Measurements from ENCODE around the gene SUFU.
"Not testable (repeated sequence)": the region's sequence is repeated elsewhere in the genome, so short reads cannot be mapped to it uniquely, and the experiment has no call there.

SUFU gene

DNA sequence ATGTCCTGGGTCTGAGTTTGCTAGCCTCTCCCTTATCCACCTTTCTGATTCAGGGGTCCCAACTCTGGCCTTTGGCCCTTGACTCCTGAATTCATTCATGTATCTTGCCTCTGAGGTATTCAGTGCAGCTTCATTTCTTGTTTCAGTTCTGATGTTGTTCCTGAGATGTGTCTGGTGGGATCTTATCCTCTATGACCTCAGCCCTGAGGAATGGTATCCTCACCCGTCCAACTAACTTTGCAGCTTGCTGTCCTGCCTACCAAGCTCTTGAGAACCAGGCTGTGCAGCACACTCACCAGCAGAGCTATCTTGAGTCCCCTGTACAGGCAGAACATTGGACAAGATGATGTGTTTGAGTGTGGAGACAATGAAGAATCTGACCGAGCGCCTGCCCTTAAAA, 13.8 kb downstream of the SUFU start:
- DNase-seq = no peak

- no peak for DNase-seq
Measured at GRCh38 chr10:102519246-102519825, 15.6 kb downstream of the SUFU start.

DNA sequence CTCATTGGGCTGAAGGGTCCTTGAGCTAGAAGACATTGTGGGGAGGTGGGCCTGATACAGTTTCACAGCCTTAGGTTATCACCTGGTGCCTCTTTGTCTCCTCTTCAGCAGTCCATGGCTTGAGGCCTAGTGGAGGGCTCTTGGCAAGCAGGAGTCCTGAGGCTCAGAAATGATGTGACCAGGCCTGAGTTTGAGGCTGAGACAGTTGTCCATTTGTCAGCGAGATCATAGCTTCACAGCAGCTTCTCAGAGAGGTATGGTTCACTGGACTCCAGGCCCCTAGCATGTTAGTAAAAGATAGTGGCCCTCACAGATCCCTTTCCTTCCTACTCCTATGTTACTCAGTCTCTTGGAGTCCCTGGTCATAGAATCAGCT, 19.1 kb downstream of the SUFU start:
- DNase-seq = no peak

DNA sequence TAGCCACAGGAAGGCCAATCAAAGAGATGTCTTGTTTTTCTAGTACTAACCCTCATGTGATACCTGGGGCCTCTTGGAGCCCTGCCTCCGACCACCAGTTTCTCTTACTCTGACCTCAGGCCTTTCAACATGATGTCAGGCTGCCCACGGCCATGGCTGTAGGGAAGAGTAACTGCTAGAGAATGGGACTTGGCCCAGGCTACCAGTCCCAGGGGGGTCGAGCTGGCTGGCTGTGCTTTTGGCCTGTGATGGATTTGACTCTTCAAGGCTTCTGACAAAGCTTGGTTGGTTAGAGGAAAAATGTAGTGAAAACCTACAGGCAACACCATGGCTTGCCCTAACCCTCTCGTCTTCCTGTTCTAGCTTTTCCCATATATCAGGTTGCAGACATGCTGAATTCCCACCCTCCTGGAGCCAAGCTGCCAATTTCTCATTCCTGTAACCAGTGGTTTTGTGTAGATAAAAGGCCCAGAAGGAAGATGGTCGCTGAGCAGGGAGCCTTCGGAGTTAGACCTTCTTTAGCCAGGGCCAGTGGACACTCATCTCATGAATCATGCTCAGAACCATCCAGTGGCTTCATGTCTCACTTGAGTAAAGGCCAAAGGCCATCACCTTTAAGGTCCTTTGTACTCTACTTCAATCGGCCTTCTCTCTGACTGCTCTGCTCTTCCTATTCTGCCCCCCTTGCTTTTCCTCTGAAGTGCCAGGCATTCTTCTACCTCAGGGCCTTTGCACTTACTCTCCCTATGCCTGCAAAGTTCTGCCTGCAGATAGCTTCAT, 19.7 kb downstream of the SUFU start:
- DNase-seq = no peak

GRCh38 chr10:102524746-102525145, 21.0 kb downstream of the SUFU start:
- DNase-seq = no peak

- DNase-seq = no peak
Measured at GRCh38 chr10:102527546-102527945, 23.8 kb downstream of the SUFU start.

DNA sequence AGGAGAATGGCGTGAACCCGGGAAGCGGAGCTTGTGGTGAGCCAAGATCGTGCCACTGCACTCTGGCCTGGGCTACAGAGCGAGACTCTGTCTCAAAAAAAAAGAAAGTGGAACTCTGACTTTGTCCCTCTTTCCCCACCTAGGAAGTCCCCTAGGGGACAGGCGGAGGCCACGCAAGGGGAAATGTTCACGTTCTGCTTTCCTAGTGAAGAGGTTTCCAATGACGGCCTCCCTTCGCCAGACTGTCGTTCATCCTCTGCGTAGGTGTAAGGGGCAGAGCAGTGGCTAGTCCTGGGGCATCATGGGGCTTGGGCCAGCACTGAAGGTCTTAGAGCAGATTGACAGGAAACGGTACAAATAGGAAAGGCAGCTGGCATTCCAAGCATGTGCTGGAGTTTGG, 30.6 kb downstream of the SUFU start:
- no peak for DNase-seq

DNA sequence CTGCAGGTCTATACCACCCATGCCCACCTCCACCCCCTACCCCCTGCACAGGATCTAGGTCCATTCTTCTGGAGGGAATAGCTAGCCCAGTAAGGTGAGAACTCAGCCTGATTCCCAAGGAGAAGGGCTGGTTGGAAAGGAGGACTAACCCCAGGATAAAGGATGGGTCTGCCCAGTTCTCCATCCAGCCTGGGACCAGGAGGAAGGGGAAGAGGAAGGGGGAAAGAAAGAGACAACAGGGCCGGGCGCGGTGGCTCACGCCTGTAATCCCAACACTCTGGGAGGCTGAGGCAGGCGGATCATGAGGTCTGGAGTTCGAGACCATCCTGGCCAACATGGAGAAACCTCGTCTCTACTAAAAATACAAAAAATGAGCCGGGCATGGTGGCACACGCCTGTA, 31.2 kb downstream of the SUFU start:
- not testable (repeated sequence) for DNase-seq

- DNase-seq = no peak
Measured at GRCh38 chr10:102535481-102536147, 31.8 kb downstream of the SUFU start.

DNA sequence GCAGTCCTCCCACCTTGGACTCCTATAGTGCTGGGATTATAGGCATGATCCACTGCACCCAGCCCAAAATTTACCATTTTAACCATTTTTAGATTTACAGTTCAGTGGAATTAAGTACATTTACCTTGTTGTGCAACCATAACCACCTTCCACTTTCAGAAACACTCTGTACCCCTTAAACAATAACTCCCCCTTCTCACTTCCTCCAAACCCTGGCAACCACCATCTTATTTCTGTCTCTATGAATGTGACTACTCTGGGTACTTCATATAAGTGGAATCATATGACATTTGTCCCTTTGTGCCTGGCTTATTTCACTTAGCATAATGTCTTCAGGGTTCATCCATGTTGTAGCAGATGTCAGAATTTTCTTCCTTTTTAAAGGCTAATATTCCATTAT, 33.6 kb downstream of the SUFU start:
- no peak for DNase-seq

DNA sequence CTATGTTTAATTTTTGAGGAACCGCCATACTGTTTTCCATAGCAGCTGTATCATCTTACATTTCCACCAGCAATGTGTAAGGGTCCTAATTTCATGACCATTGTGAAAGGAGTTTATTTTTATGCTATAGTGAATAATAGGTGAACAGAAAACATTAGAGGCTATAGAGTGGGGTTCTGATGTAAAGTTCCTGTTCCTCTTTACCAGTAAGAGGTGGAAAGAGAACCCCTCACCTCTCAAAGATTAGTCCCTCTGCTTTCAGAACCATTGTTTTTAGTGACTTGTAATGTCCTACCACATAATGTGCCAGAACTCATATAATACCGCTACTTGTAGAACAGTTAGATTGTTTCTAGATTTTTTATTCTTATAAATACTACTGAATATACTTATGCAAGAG, 34.2 kb downstream of the SUFU start:
- no peak for DNase-seq

GRCh38 chr10:102538811-102539210, 35.0 kb downstream of the SUFU start:
- no peak for DNase-seq

- no peak for DNase-seq
Measured at GRCh38 chr10:102540023-102540422, 36.3 kb downstream of the SUFU start.

- DNase-seq = no peak
Measured at GRCh38 chr10:102542800-102543418, 39.1 kb downstream of the SUFU start.

DNA sequence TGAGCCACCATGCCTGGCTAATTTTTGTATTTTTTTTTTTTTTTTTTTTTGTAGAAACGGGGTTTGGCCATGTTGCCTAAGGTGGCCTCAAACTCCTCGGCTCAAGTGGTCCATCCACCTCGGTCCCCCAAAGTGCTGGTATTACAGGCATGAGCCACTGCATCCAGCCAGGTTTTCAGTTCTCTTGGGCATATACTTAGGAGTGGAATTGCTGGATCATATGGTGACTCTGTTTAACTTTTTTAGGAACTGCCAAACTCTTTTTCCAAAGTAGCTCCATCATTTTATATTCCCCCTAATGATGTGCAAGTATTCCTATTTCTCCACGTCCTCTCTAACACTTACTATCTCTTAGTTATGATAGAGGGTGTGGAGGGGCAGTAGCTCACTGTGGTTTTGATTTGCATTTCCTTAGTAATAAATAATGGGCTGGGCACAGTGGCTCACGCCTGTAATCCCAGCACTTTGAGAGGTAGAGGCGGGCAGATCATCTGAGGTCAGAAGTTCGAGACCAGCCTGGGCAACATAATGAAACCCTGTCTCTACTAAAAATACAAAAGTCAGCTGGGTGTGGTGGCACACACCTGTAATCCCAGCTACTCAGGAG, 41.6 kb downstream of the SUFU start:
- DNase-seq = no peak

DNA sequence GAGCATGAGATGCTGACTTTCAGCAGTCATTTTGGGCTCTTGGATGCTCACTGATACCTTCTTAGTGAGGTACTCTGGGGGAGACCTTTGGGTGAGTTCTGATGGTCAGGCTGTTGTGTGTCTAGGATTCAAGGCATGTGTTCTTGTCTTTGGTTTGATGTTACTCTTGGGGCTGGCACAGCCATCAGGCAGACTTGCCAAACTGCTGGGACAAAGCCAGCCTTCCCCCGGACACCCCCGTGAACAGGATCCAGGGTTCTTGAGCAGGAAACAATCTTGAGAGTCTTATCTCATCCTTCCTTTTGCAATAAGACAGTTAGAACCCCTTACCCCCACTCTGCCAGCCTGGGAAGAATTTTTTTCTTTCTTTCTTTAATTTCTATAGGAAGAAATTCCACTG, 42.2 kb downstream of the SUFU start:
- DNase-seq = no peak

DNA sequence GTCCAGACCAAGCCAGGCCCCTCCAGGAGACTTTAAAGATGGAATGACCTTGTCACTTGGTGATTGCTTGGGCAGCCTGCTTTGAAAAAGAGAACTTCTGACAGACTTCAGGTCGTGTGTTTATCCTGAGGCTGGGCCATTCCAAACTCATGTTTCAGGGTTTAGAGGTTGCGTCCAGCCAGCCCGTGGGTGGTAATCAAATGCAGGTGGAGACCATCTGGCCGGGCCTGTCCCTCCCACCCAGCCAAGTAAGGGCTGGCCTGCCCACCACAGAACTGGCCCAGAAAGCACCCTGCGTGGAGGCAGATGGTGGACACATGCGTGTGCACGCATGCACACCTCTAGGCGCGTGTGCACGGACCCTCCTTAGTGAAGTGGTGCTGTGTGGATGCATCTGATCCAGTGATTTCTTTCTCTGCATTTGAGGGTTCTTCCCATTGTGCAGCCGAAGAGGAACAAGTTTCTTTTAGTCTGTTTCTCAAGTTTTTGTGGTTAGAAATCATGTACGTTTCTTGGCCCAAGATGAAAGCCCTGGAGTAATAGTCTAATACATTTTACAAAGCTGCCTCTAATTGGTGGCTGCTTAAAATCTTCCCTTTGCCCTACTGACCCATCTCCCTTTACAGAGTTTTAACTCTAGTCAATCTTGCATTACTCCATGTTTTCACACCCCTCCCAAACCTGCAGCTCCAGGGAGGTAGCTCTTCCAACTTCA, 43.0 kb downstream of the SUFU start:
- no peak for DNase-seq

DNA sequence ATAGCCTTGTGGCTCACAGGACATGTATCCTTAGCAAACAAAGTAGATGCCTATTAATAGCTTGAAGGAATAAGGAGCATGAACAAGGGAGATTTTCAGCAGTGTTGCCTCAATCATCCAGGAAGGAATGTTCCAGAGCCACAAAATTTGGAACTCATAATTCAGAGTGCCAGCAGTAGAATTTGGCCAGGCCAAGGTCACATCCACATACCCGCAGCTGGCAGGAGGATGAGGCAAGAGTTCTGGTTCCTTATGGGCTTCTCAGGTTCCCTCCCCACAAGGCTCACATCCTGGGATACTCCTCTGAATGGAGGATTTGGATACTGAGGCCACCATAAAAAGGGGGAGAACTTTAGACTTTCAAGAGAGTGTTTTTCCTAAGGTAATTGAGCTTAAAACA, 45.8 kb downstream of the SUFU start:
- DNase-seq = no peak

DNA sequence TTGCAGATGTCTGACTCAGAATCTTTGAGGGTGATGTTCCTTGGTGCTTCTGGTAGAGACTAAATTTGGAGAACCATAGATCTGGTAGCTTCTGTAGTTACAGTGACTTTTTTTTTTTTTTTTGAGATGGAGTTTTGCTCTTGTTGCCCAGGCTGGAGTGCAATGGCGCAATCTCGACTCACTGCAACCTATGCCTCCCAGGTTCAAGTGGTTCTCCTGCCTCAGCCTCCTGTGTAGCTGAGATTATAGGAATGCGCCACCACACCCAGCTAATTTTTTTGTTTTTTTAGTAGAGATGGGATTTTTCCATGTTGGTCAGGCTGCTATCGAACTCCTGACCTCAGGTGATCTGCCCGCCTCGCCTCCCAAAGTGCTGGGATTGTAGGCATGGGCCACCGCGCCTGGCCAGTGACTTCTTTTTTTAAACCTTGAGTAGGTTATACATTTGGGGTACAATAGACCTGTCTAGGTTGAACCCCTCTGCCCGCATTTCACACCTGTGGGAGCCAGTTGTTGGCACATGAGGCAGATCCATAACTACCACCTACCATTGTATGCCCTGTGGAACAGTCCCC, 47.0 kb downstream of the SUFU start:
- DNase-seq = no peak

DNA sequence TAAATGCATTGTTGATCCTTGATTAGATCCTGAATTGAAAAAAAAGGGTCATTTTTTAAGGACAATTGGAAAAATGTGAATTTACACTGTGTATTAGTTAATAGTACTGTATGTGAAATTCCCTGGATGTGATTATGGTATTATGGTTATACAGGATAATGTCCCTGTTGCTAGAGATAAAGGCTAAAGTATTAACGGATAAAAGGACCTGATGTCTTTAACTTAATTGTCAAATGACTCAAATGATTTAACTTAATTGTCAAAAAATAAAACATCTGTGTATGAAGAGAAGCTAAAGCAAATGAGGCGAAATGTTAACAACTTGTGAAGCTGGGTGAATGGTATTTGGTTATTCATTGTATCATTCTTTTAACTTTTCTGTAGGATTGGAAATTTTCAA, 48.8 kb downstream of the SUFU start:
- no peak for DNase-seq

GRCh38 chr10:102553771-102554170, 50.0 kb downstream of the SUFU start:
- DNase-seq = no peak

- DNase-seq = no peak
Measured at GRCh38 chr10:102554531-102554930, 50.8 kb downstream of the SUFU start.
